ENCODE measurements around the gene CAMTA1.

DNA sequence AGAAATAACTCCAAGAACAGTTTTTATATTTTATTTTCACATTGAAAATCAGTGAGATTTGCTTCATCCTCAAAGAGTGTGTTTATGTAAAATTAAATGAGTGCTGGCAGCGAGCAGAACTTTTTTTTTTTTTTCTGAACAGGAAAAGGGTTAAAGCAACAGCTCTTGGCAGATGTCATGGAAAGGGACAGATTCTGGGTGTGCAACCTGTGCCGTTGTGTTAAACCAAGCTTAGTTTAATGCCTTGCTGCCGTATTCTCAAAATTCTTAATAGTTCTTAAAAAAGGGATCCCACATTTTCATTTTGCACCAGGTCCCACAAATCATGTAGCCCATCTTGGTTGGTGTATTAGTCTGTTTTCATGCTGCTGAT lies 758.5 kb downstream of the CAMTA1 start:
- TF ChIP-seq, protein P1, sequence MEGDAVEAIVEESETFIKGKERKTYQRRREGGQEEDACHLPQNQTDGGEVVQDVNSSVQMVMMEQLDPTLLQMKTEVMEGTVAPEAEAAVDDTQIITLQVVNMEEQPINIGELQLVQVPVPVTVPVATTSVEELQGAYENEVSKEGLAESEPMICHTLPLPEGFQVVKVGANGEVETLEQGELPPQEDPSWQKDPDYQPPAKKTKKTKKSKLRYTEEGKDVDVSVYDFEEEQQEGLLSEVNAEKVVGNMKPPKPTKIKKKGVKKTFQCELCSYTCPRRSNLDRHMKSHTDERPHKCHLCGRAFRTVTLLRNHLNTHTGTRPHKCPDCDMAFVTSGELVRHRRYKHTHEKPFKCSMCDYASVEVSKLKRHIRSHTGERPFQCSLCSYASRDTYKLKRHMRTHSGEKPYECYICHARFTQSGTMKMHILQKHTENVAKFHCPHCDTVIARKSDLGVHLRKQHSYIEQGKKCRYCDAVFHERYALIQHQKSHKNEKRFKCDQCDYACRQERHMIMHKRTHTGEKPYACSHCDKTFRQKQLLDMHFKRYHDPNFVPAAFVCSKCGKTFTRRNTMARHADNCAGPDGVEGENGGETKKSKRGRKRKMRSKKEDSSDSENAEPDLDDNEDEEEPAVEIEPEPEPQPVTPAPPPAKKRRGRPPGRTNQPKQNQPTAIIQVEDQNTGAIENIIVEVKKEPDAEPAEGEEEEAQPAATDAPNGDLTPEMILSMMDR (IDR thresholded peaks at IDR 0.05) = no peak
- no peak for TF ChIP-seq POLR2A (IDR thresholded peaks at IDR 0.05)
